D721Med (cell line): ENCODE results near the gene HOXA9.

Source experiments
- DNase-seq: peaks from one replicate; pipeline ENCODE4 v3.0.0; 2011; ENCODE audit warnings: low spot score; ENCODE audit not compliant: insufficient read length
- FAIRE-seq: peaks from 2 replicates; lab custom pipeline; 2011; peaks lifted over from hg19 to GRCh38; lab: Jason Lieb, UNC
- TF ChIP-seq, protein P1 (sequence below): IDR thresholded peaks from 2 replicates; pipeline ENCODE4 v1.5.1; 2012; ENCODE audit warnings: mild to moderate bottlenecking, control low read depth; ENCODE audit not compliant: insufficient read depth; ENCODE audit errors: missing control alignments

HOXA9 gene

DNA sequence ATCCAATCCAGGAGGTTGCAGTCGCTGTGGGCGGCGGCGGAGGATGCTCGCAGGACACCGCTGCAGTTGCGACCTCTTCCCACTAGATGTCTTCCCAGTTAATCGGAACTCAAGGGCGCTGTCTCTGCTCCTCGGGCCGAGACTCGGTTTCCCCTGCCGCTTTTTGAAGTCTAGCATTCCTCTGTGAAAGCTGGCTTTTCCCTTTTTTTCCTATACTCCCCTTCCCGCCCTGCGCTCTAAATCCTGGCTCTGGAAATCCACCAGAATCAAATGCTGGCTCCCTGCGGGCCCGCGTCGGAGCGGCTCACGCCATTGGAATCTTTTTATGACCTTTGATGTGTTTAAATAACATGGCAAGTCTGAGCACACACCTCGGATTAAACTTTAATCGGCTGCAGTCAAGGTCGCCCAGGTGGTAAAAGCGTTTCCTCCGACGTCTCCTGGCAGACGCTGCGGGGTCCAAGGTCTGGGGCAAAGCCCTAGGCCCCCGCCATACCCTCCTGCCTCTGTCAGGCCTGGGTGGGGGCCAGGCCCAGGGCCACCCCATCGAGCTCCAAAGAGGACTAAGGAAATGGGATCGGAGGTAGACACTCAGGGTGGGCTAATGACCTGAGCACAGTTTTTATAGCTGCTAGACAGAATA is 45.2 kb upstream of the HOXA9 start:
- DNase-seq: no peak
- TF ChIP-seq, protein P1, sequence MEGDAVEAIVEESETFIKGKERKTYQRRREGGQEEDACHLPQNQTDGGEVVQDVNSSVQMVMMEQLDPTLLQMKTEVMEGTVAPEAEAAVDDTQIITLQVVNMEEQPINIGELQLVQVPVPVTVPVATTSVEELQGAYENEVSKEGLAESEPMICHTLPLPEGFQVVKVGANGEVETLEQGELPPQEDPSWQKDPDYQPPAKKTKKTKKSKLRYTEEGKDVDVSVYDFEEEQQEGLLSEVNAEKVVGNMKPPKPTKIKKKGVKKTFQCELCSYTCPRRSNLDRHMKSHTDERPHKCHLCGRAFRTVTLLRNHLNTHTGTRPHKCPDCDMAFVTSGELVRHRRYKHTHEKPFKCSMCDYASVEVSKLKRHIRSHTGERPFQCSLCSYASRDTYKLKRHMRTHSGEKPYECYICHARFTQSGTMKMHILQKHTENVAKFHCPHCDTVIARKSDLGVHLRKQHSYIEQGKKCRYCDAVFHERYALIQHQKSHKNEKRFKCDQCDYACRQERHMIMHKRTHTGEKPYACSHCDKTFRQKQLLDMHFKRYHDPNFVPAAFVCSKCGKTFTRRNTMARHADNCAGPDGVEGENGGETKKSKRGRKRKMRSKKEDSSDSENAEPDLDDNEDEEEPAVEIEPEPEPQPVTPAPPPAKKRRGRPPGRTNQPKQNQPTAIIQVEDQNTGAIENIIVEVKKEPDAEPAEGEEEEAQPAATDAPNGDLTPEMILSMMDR: peak; percentile 53
- FAIRE-seq: no peak

DNA sequence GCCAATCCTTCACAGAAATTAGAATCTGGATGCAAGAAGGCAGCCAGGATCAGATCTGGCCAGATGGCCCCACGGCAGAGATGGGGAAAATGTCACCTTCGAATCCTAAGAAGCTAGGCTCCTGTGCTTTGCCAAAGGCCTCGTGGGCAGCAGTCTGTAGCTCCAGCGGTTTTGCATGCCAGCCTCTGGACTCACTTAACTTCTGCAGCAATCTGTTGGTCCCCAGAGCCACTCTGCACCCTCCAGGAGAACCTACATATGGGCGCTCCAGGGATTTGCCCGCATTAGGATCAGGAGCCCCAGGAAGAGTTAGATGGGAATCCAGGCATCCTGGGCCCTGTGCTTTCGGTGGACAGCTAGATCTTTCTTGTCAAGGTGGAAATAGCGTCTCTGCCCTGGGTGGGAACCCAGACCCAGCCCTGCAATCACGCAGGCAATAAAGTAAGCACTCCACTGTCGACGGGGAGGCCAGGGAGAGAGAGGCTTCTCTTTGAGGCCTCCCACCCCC is 44.6 kb upstream of the HOXA9 start:
- TF ChIP-seq, protein P1: no peak
- no peak for DNase-seq
- FAIRE-seq: no peak

DNA sequence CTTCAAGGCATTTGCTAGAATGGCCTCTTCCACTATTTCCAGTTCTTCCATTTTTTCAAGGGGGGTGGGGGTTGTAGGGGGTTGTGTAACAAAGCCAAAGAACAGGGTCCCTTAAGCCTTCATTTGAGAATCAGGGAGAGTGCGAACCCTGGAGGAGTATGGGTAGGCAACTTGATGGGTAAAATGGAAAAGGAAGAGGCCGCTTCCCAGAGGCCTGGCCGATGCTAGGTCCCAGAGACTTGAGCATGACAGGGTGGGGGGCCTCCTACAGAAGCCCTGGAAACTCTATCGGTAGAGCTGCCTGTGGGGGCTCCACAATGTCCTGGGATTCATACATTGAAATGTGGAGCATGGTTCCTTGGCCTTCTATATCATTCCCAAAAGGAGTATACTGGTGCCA is 43.7 kb upstream of the HOXA9 start:
- TF ChIP-seq, protein P1: no peak
- no peak for DNase-seq
- FAIRE-seq: no peak

DNA sequence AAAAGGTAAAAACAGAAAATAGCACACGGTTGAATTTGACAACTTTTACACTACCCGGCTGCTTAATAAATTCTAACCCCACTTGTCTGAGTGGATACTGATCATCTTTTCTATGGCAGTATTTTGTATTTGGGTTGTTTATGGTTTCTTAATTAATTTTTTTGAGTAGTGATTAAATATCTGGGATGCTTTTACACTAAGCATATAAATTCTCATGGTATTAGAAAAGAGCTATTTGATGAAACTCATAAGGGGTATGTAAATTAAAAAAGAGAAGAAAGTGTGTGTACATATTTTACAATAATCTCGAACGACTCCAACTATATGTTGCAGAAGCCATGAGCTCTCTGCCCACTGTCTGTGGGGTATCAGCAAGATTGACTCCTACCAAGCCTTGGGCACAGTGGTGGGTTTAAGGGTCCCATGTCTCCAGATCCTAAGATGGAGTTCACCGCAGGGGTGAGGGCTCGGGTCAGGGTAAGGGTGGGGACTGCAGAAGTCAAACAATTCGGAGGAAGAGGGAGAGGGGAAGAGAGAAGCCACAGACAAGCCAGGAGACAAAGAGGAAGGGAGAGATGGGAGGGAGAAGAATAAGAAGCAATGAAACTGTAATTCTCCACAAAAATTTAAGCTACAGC is 42.1 kb upstream of the HOXA9 start:
- no peak for FAIRE-seq

DNA sequence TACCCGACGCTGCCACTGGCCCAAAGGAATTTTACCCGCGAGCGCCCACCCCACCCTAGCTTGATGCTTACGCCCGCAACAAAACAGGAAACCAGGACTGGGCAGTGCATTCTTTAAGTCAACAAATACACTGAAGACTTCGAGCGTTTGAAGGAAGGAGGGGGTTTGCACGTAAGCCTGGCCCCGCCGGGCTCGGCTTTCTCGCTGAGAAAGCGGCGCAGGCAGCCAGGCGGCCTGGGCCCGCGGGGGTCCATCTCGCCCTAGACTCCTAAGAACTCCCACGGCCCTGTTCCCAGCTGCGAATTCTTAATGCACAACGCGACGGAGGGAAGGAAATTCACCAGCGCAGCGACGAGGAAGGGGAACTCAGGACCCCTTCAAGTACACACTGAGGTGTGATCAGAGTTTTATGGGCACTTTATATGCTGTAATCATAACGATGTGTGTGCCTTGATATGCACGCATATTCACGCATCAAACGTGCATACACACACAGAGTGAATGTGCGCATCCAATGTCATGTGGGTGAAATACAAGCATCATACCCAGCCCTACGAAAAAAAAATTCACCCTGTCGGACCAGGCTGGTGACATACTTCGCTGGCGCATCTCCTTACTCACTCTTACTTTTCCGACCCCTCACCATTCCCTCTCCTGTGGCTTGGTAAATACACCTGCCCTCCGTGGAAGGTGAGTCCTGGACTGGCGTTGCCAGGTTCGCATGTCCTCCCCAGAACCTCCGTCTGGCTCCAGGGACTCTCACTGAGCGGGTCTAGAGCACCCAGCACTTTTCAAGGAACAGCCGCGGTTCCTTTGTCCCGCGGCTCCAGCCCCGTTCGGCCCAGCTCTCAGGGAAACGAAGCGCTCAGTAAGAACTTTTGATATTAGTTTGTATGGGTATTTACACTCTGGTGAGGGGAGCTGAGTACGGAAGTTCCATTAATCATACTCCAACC is 40.3 kb upstream of the HOXA9 start:
- no peak for DNase-seq
- no peak for FAIRE-seq
- TF ChIP-seq, protein P1: no peak

More for the DNA sequence above, 42.1 kb upstream of the HOXA9 start:
- no peak for DNase-seq
- TF ChIP-seq, protein P1: no peak

DNA sequence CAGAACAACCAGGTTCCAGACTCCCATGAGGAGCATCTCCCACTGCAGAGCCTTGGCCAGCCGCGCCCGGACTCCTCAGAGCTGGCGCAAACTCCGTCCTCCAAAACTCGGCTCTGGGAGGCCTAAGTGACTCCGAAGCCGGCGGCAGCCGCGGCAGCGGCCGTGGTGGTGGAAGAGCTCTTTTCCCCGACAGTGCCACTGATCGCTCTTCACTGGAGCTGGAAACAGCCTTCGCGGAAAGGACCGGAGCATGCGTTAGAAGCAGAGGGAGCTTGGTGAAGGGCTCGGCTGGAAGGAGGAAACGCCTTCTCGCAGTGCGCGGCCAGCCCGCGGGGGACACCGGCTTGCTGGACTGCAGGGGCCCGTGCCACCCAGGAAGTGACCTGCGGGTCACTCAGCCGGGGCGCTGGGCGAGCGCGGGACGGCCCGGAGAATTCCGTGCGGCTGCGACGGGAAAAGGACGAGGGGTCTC is 39.5 kb upstream of the HOXA9 start:
- TF ChIP-seq, protein P1: no peak
- DNase-seq: no peak
- FAIRE-seq: no peak
